ENCODE measurements around the gene ANO8.
"Not testable (repeated sequence)": the region's sequence is repeated elsewhere in the genome, so short reads cannot be mapped to it uniquely, and the experiment has no call there.

Gene ANO8, protein sequence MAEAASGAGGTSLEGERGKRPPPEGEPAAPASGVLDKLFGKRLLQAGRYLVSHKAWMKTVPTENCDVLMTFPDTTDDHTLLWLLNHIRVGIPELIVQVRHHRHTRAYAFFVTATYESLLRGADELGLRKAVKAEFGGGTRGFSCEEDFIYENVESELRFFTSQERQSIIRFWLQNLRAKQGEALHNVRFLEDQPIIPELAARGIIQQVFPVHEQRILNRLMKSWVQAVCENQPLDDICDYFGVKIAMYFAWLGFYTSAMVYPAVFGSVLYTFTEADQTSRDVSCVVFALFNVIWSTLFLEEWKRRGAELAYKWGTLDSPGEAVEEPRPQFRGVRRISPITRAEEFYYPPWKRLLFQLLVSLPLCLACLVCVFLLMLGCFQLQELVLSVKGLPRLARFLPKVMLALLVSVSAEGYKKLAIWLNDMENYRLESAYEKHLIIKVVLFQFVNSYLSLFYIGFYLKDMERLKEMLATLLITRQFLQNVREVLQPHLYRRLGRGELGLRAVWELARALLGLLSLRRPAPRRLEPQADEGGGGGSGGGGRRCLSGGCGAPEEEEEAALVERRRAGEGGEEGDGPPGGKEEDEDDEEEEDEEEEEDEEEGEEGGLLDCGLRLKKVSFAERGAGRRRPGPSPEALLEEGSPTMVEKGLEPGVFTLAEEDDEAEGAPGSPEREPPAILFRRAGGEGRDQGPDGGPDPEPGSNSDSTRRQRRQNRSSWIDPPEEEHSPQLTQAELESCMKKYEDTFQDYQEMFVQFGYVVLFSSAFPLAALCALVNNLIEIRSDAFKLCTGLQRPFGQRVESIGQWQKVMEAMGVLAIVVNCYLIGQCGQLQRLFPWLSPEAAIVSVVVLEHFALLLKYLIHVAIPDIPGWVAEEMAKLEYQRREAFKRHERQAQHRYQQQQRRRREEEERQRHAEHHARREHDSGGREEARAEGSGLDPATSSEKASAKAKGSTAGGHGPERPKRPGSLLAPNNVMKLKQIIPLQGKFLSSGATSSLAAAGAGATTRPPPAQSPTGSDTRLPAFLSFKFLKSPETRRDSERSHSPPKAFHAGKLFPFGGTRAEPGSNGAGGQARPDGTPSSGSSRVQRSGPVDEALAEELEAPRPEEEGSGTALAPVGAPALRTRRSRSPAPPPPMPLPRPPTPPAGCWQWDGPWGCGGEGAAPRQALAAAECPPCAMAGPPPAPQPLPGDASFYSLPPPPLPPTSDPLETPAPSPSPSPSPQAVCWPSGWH

DNA sequence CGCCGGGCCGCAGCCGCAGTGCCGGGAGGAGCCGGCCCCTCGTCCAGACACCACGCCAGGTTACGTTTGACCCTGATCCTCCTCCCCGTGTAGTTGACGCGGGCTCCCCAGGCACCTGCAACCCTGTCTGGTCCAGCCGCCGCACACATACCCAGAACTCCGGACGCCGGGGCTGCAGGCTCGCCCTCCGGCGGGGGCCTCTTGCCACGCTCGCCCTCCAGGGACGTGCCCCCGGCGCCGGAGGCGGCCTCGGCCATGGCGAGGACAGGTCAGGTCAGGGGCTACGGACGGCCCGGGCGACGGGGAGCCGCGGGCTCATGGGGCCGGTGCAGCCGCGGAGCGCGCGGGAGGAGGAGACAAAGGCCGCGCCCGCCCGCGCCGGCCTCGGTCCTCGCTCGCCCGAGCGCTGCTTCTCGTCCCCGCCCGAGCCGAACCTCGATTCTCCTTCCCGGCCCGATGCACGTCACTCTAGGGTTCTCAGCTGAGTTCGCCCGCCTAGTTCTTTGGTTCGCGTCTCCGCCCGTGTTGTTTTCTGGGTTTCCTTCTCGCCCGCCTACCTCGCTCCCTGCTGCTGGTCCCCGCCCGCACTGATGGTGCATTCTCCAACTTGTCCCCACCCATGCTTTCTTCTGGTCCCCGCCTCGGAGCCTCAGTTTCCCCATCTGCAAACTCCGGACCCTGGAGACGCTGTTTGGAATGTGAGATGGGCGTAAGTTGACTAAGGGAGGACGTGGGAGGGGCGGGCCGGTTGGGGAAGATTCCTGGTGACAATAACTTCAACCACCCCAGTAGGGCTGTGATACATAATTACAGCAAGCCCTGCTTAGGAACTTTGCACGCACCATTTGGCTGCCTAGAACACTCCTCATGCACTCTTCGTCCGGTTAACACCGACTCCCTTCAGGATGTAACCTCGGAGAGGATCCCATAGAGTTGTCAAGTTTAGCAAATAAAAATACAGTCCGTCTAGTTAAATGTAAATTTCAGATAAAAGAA lies at the start of gene ANO8:
ANO8 (minus strand) TSS at position 442 of the 996 bp plus-strand sequence; CDS start at position 257, 185 bp downstream.
- peak; percentile 97 for DNase-seq (ENCODE audit: low spot score)

DNA sequence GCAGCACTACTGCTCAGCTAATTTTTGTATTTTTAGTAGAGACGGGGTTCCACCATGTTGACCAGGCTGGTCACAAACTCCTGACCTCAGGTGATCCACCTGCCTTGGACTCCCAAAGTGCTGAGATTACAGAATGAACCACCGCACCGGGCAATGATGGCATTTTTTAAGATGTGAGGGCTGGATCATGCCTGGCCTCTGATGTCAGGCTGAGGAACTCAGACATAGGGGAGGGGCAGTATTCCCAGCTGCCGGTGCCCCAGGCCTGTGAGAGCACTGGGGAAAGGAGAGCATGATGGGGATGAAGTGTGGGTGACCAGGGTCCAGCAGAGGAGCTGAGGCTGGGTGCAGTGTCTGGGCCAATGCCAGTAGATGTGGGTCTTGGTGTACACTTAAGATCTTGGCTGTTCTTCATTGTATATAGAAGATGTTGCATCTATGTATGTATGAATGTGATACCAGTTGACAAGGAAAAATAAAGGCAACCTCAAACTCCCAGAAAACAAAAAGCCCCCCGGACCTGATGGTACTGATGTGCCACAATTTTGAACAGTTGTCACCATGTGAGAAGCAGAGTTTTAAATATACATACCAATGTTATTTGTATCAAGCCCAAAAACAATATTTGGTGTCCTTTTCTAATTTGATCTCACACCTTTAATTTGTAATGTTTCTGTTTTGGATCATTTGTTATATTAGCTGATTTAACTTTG lies 45.9 kb upstream of the ANO8 start:
- DNase-seq (ENCODE audit: low spot score): no peak

DNA sequence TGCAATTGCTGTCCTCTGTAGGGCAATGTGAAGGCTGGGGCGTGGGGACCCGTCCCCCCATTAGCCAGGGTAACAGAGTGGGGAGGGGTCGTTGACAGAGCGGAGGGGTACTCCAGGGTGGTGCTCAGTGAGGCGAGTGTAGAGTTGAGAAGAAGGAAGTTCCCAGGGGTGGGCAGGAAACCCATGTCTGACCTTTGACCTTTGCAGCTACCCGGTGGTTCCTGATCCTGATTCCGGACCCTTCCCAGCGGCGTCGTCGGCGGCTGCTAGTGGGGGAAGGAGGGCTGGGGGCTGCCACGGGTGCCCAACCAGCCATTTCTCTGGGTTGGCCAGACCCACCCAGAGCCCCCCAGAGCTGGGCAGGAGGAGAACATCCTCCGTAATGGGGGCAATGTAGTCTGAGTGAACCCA lies 44.6 kb upstream of the ANO8 start:
- no peak for DNase-seq (ENCODE audit: low spot score)

DNA sequence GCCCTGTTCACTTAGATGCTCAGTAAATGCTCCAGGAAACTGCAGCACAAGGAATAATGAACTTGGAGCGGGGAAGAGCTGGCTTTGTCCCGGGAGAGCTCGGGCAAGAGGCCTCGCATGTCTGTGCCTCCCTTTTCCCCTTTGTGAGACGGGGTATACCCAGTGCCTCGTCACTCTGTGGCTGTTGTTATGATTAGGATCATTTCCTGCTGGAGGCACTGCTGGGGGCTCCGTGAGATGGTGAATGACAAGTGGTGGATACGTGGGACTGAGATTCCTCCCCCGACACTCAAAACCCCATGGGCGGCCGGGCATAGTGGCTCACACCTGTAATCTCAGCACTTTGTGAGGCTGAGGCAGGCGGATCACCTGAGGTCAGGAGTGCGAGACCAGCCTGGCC lies 43.6 kb upstream of the ANO8 start:
- DNase-seq (ENCODE audit: low spot score): no peak

DNA sequence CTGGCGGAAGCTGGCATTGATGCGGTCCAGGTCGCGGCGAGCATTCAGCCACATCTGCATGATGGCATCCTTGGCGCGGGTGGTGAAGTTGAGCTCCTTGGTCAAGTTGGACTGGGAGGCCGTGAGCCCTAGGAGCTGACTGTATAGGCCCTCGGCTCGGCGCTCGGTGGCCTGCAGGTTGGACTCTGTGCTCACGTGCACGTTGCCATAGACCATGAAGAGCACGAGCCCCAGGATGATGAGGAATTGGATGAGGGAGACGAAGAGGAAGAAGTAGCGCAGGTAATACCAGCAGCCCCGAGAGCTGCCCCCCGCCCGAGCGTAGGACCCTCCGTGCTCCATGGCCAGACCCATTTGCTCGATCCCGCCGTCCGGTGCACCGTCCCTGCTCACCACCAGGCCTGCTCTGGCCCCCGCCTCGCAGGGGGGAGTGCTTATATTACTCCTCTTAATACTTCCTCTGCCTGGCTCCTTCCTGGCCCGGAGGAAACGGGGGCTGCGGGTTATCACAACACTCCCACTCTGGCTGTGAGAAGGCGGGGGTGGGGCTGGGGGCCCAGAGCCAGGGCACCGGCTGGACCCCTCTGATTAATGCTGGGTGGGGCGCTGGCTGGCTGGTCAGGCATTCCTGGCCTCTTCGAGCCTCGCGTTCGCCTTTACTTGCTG lies 42.4 kb upstream of the ANO8 start, which contains the start of gene PLVAP:
PLVAP (minus strand) TSS at position 408 of the 666 bp plus-strand sequence; CDS start at position 354, 54 bp downstream.
- no peak for DNase-seq (ENCODE audit: low spot score)

DNA sequence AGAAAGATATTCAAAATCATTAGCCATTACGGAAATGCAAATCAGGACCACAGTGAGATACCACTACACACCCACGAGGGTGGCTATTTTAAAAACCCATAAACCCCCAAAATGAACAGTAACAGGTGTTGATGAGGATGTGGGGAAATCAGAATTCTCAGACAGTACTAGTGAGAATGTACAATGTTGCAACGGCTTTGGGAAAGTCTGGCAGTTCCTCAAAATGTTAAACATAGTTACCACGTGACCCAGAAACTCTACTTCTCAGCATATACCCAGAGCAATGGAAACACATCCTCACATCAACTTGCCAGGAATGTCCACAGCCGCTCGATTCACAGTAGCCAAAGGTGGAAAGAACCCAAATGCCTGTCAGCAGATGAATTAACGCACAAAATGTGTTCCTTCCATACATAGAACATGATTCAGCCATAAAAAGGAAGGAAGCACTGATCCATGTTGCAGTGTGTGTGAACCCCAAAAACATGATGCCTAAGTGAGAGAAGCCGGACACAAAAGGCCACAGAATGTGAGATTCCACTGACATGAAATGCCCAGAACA lies 35.5 kb upstream of the ANO8 start:
- DNase-seq (ENCODE audit: low spot score): no peak

DNA sequence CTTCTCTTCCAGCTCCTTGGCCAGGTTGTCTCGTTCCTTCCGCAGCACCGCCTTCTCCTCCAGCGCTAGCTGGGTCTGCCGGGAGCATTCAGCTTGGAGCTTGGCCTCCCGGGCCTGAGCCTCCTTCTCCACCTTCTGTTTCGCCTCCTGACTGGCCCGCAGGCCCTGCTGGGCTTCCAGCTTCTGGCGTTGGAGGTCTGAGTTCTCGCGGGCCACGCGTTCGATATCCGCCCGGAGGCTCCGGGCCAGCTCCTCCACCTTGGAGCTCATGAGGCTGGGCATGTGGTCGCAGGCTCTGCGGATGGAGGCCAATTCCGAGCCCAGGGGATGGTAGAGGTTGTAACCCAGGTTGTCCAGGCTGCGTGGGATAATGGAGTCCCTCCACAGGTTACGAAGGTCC lies 30.7 kb upstream of the ANO8 start:
- no peak for DNase-seq (ENCODE audit: low spot score)

DNA sequence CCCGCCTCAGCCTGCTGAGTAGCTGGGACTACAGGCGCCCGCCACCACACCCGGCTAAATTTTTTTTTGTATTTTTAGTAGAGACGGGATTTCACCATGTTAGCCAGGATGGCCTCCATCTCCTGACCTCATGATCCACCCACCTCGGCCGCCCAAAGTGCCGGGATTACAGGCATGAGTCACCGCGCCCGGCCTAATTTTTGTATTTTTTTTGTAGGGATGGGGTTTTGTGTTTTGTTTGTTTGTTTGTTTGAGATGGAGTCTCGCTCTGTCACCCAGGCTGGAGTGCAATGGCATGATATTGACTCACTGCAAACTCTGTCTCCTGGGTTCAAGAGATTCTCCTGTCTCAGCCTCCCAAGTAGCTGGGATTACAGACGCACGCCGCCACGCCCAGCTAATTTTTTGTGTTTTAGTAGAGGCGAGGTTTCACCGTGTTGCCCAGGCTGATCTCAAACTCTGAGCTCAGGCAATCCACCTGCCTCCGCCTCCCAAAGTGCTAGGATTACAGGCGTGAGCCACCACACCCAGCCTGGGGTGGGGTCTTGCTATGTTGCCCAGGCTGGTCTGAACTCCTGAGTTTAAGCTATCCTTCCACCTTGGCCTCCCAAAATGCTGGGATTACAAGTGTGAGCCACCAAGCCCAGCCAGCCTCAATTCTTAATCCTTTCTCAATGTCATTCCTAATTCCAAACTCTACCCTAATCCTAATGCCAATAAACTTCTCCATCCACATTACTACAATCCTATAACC lies 29.4 kb upstream of the ANO8 start:
- not testable (repeated sequence) for DNase-seq (ENCODE audit: low spot score)

DNA sequence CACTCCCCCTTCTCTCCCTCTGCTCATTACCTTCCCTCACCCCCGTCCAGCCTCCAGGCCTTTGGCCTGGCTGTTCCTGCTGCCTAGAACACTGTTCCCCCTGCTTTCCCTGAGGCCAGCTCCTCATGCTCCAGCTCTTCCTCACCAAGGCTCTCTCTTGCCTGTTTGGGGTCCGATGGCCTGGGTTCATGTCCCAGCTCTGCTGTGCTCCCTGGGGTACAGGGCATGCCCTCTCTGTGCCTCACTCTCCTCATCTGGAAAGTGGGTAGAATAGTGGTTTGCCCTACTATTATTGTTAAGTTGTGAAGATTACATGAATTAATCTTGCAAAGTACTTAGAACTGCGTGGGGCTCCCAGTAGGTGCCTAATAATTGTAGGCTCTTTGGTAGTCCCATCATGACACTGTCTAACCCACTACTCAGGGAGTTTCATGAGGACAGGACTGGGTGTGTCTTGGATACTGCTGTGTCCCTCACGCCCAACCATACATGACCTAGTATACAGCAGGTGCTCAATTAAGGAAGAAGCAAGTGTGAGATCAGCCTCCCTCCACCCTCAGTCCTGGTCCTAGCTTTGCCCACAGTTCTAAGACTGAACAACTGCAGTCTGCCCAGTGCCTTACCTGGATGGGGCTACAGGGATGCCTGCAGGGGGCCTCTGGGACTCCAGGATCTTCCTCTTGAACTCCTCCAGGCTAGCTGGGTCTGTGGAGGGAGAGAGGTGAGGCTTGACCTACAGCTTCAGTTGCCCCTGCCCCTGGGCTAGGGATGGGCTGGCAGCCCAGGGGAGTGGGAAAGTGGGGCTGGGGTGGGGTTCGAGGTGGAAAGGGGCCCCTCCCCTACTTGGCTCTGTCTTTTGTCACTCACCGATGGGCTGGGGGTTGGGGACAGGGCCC lies 25.5 kb upstream of the ANO8 start:
- DNase-seq (ENCODE audit: low spot score): no peak

DNA sequence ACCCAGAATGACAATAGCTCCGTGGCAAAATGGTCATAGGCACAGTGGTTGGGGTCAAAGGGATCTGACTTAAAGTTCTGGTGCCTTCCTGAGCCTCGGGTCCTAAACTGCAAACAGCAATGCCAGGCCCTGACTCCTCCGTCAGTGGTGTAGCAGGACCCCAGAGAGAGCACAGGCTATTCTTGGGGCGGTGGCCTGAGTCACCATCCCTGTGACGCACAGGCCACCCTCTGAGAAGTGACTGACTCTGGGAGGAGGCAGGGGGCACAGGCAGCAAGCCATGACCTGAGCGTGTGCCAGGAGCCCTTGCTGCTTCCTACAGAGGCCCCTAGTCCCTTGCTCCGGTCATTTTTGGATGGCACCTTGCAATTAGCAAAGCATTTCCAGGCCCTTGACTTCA lies 23.7 kb upstream of the ANO8 start:
- DNase-seq (ENCODE audit: low spot score): peak; percentile 82

DNA sequence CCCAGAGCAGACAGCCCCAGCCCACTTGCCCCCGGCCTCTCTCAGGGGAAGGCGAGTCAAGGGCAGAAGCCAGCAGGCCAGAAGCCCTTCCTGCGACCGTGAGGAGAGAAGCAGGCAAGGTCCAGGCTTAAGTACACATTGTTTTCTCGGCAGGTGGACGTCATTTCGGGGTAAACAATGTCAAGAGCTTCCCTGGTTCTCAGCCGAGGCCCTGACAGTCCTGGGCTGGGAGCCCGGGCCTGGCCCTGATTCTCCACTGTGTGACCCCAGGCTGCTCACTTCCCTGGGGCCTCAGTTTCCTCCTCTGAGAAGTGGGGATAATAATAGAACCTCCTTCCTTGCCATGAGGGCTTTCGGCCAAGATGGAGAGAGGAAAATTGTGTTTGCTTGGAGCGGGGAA lies 23.1 kb upstream of the ANO8 start:
- no peak for DNase-seq (ENCODE audit: low spot score)

DNA sequence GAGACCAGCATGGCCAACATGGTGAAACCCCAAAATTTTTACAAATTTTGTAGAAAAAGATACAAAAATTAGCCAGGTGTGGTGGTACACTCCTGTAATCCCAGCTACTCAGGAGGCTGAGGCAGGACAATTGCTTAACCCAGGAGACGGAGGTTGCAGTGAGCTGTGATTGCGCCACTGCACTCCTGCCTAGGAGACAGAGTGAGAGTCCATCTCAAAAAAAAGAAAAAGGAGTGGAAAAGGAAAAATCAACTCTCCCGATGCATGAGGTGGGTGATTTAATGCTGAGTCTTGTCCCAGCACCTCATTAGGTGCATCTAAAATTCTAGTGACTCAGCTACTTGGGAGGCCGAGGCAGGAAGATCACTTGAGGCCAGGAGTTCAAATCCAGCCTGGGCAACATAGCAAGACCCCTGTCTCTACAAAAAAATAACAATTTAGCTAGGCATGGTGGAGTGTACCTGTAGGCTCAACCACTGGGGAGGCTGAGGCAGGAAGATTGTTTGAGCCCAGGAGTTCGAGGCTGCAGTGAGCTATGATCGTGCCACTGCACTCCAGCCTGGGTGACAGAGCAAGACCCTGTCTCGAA lies 22.5 kb upstream of the ANO8 start:
- DNase-seq (ENCODE audit: low spot score): no peak

DNA sequence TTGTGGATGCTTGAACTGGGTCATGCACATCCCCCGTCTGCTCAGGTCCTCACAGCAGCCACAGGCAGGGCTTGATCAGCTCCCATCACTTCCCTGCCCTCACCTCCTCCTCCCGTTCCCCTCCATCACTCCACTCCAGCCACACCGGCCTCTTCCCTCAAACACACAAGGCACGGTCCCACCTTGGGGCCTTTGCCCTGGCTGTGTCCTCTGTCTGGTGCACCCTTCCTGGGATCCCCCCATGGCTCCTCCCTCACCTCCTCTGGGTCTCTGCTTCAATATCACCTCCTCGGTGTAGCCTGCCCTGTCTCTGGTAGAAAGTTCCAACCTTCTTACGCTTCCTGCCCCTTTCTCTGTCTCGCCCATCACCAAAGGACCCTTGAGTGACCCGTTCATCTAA lies 18.7 kb upstream of the ANO8 start:
- no peak for DNase-seq (ENCODE audit: low spot score)

DNA sequence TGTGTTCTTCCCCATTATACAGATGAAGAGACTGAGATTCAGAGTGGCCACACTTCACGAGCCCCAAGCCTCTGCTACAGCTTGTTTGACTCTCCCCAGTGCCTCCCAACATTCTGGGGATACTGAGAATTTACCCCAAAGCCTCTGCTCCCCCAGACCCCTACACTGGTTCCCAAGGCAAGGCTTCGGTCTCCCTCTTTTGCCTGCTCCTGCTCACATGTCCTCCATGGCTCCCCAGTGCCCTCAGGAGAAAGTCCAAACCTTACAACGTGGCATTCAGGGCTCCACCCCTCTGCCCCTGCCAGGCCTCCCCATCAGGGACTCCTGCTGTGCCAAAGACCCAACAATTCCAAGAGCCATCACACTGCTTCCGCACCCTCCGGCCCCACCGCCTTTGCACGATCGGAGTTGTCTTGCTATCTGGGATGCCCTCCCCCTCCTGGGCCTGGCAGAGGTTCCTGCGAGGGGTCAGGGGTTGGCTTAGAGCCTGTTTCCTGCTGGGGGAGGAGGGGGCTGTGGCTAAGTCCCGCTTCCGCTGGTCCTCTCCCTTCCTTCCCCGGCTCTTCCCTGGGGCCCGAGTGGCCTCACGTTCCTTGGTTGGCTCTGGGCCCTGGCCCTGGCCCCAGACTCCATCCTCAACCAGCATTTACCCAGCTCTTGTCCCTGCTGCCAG lies 18.1 kb upstream of the ANO8 start:
- DNase-seq (ENCODE audit: low spot score): no peak

DNA sequence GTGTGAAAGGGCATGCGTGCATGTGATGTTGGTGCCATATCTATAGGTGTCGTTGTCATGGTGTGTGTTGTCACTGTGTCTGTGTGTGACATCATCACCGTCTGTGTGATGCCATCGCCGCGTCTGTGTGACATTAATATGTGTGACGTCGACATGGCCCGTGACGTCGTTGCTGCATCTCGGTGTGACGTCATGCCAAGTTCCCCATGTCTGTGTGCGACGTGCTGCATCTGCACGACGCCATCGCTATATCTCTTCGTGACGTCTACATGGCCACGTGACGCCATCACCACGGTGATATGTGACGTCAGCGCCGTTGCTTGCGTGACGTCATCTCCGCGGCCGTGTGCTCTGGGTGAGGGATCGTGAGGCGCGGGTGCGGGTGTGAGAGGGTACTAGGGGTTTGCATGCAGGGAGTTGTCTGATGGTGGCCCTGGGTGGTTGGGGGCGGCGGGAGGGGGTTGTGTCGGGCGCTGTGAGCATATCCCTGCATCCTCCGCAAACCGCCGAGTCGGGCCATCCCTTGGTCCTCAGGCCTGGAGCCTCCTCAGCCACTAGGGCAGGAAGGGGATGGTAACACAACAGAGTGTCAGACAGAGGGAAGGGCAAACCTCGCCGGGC lies 17.3 kb upstream of the ANO8 start:
- DNase-seq (ENCODE audit: low spot score): no peak

DNA sequence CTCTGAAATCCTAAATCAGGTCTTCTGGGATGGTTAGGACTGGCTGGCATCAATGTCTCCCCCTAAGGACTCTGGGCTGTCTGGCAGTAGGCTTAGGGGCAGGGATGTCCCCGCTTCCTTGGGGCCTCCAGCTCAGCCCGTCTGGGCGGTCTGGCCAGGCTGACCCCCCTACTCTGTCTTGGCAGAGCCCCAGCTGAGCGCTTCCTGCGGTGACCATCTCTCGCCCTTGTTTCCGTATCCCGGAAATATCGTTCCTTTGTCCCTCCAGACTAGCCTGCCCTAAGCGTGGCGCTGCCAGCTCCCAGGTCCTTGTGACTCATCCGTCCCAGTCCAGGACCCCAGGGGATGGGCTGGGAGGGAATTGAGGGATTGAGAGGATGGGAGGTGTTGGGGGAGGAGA lies 14.0 kb upstream of the ANO8 start:
- peak; percentile 69 for DNase-seq (ENCODE audit: low spot score)

Measured in hepatic stellate cell (primary cell).